GM03348 (cell line): ENCODE measurements around the gene SLC41A3.

ENCODE experiments used
- DNase-seq: peaks from one replicate; pipeline ENCODE4 v3.0.0; 2012; ENCODE audit warnings: low spot score

Gene SLC41A3

DNA sequence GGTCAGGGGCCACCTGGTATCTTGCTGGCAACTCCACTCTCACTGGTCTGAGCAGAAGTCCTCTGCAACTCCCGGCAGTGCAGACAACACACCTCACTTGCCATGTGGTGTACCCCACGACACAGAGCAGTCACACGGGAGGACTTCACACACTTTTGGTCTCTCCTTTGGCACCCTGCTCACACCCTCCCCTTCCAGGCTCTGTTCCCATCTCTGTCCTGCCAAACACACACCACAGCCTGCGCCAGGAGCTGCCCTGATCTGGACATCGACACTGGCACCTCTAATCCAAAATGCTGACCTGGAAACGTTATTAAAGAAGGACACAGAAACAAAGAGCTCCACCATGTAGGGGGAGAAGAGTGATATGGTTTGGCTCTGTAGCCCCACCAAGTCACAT, 57.2 kb downstream of the SLC41A3 start:
- DNase-seq, result no peak

DNA sequence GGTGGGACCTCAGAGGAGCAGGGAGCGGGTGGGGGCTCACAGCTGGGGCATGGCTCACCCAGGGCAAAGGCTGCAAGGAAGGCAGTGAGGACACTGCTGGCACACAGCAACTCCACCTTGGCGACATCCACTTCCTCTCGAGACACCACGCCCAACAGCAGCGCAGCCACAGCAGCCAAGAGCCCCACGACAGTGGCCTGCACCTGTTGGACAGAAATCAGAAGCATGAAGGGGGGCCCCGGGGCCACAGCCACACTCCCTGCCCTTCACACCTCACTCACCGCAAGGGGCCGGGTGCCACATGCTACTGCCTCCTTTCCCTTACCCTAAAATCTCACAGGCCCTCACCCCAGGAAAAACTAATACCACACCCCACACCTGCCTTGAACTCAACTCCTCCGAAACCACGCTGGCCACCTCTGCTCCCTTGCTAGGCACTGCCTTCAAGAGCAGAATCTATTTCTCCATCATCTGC, 57.6 kb downstream of the SLC41A3 start:
- no peak for DNase-seq

- no peak for DNase-seq
Observed at GRCh38 chr3:126025862-126026261, 58.1 kb downstream of the SLC41A3 start.

DNA sequence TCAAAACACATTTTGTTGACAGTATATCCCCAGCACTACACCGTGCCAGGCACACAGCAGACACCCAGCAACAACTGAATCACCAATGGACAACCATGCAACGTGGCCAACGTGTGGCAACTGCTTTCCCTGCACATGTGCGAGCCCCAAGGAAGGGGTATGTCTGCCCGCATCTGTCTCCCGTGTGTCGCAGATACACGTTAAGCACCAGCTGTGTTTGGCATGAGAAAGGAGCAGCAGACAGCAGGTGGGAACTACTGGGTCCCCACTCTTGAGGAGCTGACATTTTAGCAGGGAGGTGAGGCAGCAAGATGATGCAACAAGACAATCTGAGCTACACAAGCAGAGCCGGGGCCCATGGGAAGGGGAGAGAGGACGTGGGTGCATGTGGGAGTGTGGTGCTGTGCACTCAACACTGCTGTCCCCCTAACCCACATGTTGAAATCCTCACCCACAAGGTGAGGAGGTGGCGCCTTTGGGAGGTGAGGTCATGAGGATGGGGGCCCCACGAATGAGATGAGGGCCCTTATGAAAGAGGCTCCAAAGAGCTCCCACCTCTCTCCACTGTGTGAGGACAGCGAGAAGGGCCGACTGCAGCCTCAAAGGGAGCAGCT, 58.7 kb downstream of the SLC41A3 start:
- no peak for DNase-seq

DNA sequence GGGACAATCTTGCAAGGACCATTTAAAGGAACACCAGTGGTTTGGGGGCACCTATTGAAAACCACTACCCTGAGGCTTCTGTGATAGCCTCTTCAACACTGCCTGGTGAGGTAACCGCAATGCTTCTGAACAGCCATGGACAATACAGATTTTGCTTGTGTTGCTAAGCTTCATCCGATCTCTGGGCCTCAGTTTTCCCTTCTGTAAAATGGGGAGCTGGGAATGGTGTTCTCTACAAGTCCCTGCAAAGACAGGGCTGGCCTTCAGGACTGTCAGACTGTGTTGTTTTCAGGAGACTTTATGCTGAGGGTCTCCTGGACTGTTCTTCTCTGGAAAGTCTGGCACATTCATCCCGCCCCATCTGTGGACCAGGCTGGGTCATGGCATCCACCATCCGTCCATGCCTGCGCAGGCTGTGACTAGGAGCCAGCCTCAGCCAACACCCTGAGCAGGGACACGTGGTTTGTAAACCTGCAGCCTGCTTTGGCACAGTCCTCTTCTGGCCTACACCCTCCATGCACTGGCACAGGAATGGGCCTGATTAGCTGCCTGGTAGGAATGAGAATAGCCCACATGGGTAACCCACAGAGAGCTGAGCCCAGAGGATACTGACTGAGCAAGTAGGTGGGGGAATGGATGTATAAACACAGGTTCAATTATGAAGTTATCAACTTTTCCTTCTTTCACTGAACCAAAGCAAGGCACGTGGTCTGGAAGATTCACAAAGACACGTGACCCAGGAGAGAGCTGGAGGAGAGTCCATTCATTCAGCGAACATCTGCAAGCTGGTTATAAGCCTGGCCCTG, 59.7 kb downstream of the SLC41A3 start:
- no peak for DNase-seq

DNA sequence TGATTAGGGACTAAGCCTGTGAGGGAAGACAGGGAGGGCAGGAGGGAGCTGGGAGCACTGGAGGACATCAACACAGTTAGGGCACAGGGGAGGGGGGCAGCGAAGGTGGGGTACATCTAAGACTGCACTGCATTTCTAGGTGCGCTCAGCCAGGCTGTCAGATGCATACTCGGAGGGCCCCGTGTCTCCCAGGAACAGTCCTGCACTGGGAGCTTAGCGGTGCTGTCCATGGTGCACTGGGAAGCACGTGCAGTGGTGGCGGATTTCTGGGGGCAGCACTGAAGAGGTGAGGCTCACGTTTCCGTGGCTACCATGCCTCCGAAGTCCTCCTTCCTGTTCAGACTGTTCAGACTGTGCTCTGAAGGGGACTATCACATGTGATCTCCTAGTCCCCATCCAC, 60.5 kb downstream of the SLC41A3 start:
- DNase-seq, result no peak

DNA sequence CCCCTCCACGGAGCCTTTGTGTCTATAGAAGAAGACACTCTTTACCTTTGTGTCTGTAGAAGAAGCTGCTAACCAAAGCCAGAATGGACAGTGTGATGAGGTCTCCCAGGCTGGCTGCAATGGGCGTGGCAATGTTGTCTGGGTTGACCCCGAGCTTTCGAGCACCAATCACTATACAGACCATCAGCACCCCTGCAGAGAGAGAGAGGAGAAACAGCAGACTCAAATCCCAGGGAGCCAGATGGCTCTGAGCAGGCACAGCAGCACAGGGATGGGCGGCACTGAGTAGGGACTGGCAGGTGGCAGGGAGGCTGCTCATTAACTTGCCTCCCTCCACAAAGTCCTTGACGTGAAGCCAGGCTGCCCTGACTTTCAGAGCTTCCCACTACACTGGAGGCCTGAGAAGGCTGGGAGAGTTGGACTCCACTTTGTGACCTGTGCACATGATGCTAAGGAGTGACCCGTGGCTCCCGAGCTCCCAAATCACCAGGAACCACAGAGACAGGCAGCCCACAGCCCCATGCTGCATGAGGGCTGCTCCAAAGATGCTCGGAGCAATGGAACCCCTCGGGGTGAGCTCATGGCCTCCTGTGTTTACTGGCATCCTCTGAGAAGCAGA, 61.1 kb downstream of the SLC41A3 start:
- no peak for DNase-seq

DNA sequence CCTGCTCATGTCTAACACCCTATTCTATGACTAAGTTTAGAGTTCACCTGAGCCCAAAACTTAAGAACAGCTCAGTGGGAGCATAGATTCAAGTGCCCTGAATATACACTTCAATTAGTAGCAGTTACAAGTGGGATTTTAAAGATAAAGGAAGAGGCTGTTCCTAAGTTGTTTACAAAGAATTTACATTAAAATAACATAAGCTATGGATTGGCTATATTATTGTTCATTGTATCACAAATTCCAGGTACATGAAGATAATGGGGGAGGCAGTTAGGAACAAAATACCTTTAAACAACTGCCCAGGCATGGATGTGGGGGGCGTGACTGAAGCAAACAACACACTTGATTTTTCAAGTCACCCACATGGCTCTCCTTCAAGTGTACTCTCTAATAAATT, 62.2 kb downstream of the SLC41A3 start:
- DNase-seq, result no peak

DNA sequence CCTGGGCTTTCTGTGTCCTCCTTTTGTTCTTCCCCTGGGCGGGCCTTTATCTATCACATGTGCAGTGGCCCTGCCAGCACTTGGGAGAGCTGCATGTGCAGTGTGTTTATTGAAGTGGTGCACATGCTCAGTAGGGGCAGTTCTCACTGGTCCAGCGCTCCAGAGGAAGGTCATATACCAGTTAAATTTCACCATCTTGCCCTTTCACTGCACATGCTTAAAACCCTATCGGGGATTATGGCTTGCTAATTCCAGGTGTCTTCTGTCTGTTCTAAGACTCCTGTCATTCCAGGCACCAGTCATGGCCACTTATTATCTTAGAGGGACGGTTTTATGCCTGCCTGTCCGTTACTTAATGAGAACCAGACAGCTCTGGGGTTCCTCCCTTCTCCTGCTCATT, 62.7 kb downstream of the SLC41A3 start:
- DNase-seq, result no peak

GRCh38 chr3:126019683-126020082, 64.2 kb downstream of the SLC41A3 start:
- DNase-seq, result no peak

DNA sequence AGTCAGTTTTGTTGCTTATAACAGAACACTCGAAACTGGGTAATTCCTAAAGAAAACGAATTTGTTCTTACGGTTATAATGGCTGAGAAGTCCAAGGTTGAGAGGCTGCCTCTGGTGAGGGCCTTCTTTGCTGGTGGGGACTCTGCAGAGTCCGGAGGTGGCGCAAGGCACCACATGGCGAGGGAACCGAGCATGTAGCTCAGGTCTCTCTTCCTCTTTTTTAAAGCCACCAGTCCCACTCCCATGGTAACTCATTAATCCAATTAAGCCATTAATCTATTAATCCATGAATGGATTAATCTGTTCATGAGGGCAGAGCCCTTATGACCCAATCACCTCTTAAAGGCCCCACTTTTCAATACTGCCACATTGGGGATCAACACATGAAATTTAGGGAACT, 64.9 kb downstream of the SLC41A3 start:
- no peak for DNase-seq

DNA sequence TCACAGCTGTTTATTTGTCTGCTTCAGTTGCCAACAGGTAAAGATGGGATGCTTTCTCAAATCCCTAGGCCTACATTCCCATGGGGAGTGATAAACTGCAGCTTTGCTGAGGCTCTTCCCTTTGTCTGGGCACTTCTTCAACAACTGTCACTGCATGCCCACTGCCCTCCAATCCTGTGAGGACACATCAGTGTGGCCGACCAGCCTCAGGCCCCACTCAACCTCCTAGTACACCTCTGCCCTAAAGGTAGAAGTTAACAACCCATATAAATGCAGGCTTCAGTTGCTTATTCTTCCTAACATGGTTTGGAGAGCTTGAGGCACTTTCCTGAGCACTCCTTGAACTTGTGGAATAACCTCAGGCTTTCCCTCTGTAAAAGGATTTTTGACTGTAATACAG, 65.4 kb downstream of the SLC41A3 start:
- DNase-seq, result no peak

DNA sequence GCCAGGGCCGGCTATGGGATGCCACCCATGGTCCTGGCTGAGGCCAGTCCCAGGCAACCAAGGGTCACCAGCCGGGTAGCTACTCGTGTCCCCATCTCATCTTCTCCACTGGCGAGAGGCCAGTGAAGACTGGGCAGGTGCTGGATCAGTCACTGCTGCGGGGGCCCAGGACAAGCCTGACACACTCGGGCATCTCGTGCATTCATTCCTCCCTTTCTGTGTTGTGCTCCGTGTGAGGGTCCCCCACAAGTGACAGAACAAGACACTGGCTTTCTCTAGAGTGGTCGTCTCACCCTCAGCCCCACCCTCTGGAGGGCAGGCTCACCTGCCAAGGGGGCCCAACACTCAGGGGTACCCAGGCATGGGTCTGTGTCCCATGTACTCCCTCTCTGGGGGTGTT, 66.6 kb downstream of the SLC41A3 start:
- no peak for DNase-seq

- no peak for DNase-seq
Observed at GRCh38 chr3:126016616-126017015, 67.3 kb downstream of the SLC41A3 start.

DNA sequence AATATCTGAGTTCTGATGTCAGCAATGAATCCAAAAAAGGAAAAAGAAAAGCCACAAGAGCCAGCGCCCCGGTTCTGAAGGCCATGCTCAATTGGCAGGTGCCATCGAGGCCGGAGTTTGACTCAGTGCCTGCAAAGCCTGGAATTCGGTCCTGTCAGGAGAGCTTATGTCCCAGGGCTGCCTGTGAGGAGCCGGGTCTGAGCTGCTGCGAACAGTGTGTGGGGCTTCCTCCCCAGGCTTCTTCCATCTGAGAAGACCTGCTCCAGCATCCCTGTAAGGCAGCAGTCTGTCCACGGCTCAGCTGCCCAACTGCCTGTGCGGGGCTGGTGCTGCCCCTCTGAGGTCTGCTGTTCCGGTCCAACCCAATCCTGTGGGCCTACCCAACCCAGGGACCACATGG, 68.8 kb downstream of the SLC41A3 start:
- no peak for DNase-seq

DNA sequence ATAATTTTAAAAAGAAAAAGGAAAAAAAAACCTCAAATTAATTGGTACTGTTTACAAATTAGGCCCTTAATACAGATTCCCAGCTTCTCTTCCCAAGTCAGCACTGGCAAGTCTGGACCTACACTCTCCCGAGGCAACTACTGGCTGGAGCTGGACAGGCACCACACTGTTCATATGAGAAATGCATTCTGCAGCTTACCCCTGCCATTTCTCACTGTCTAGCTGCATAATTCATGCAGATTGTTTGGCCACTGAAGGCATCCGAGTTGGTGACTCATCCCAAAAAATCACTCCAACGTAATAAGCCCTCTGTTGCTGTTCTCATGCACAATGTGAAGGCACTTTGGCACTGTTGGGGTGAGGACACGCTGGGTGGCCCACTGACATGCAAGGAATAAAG, 69.7 kb downstream of the SLC41A3 start:
- DNase-seq, result peak; percentile 81

DNA sequence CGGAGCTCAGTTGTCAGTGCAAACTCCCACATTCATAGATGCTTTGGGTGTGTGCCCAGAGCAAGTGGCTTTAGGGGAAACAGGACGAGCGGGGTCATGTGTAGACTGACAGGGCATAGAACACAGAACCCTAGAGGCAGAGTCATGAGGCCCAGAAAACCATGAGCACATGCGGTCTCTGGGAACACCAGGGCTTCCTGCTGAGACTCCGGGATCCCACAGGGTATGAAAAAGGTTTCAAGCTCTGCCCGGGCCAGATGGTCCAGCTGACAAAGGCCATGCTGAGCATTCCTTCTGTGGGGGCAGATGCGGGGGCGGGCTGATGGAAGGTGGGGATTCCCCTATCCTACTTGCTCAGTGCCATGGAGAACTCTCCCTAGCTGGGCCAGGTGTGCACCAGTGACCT, 70.2 kb downstream of the SLC41A3 start:
- DNase-seq, result no peak

DNA sequence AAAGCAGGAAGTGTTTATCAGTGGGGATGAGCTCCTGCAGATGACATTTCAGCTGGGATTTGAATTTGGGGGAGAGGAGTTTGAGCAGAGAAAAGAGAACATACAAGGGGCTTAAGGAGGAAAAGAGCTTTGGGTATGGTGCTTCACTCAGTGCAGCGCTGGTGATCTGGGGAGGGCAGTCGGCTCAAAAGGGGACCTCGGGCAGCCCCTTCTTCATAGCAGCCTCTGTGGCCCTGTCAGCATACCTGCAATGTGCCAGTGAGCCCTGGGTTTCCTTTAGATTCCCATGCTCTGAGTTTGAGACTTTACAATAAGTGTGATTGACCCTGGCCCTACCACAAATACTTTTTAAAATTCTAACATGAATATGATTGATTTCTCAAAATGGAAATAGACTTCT, 74.7 kb downstream of the SLC41A3 start:
- DNase-seq, result no peak

GRCh38 chr3:126008219-126008618, 75.7 kb downstream of the SLC41A3 start:
- DNase-seq, result no peak

- peak; percentile 74 for DNase-seq
Observed at GRCh38 chr3:126005951-126006350, 78.0 kb downstream of the SLC41A3 start.

DNA sequence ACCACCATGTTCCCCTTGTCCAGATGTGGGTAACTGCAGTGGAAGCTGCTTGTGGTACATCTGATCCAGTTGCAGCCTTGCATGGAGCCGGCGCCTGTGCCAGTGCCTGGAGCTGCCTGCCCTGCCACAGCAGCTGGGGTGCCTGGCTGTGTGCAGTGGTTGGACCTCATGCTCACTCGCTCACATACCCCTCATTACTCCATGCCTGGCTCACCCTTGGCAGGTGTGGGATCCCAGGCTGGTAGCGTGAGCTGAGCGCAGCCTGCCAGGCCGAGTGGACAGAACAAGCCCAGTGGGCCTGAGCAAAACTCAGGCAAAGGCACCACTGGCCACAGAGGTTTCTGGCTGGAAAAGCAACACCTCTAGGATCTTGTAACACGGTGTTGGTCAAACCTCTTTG, 79.2 kb downstream of the SLC41A3 start:
- no peak for DNase-seq

DNA sequence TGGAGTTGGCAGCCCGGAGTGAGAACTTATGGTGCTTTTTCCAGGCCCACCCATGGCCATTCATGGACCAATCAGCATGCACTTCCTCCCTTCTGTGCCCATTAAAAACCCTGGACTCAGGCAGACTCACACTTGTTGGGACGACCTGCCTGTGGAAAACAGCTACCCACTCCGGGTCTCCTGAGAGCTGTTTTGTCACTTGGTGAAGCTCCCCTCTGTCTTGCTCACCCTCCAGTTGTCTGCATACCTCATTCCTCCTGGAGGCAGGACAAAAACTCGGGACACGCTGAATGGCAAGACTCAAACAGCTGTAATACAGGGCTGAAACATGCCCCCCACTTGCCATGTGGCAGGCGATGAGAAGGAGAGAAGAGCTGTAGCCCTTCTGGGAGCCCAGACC, 79.7 kb downstream of the SLC41A3 start:
- DNase-seq, result no peak

GRCh38 chr3:126003447-126004190, 80.3 kb downstream of the SLC41A3 start:
- no peak for DNase-seq
